ENCODE measurements around the gene XPO6. TPM values are rescaled to one million over a fixed set of nuclear protein-coding genes. Genes with fewer than 3 reads are reported as not detected.

XPO6 gene
- total and polyA plus RNA-seq, 3 donors from 2014 or later: 216 to 283 (median 238) TPM

- no peaks in the 10 kb centered on the region for H3K4me1 ChIP-seq
- H3K27me3 ChIP-seq: no peaks in the 10 kb centered on the region
- WGBS, 2 donors: 88 to 94% methylated on average over 5 to 7 of the region's 7 CpGs
- no peaks in the 10 kb centered on the region for H3K9me3 ChIP-seq
- no peak overlapping the region for H3K27ac ChIP-seq
- no peak for DNase-seq
- intact Hi-C loops (cut with DNase I; ENCODE audit: low total_unique reads): no loop called here
- H3K36me3 ChIP-seq (ENCODE audit: low read depth, missing control alignments): no peaks in the 10 kb centered on the region
- H3K4me3 ChIP-seq: no peak overlapping the region
- TF ChIP-seq CTCF (IDR thresholded peaks at IDR 0.05): no peak
- TF ChIP-seq POLR2A (IDR thresholded peaks at IDR 0.05): no peak
Measured at GRCh38 chr16:28087675-28088300, 124.0 kb downstream of the XPO6 start.

- Histone ChIP-seq H3K4me3 (no peak overlapping the region), H3K27me3 (no peaks in the 10 kb centered on the region), H3K4me1 (no peaks in the 10 kb centered on the region), H3K9me3 (no peaks in the 10 kb centered on the region), H3K27ac (no peak overlapping the region), H3K36me3 (ENCODE audit: low read depth, missing control alignments) (no peaks in the 10 kb centered on the region)
- intact Hi-C loops (cut with DNase I; ENCODE audit: low total_unique reads): no loop called here
- no peak for TF ChIP-seq POLR2A (IDR thresholded peaks at IDR 0.05)
- TF ChIP-seq CTCF (IDR thresholded peaks at IDR 0.05): no peak
- WGBS, 2 donors: 81 to 92% methylated on average over 5 to 8 of the region's 8 CpGs
- DNase-seq: no peak
Measured at GRCh38 chr16:28087140-28087660, 124.6 kb downstream of the XPO6 start.

- TF ChIP-seq POLR2A (IDR thresholded peaks at IDR 0.05): no peak
- TF ChIP-seq CTCF (IDR thresholded peaks at IDR 0.05): no peak
- DNase-seq: no peak
- Histone ChIP-seq H3K27me3 (no peaks in the 10 kb centered on the region), H3K4me3 (no peak overlapping the region), H3K36me3 (ENCODE audit: low read depth, missing control alignments) (no peaks in the 10 kb centered on the region), H3K4me1 (no peaks in the 10 kb centered on the region), H3K9me3 (no peaks in the 10 kb centered on the region), H3K27ac (no peak overlapping the region)
- 82 to 89% methylated on average over 15 to 21 of the region's 21 CpGs for WGBS, 2 donors
- intact Hi-C loops (cut with DNase I; ENCODE audit: low total_unique reads): no loop called here
Measured at GRCh38 chr16:28086186-28087139, 125.3 kb downstream of the XPO6 start.

- no peaks in the 10 kb centered on the region for H3K36me3 ChIP-seq (ENCODE audit: low read depth, missing control alignments)
- intact Hi-C loops (cut with DNase I; ENCODE audit: low total_unique reads): no loop called here
Measured at GRCh38 chr16:28085389-28086171, 126.2 kb downstream of the XPO6 start.

More at GRCh38 chr16:28085389-28086171, 126.2 kb downstream of the XPO6 start:
- Histone ChIP-seq H3K27me3 (no peaks in the 10 kb centered on the region), H3K9me3 (no peaks in the 10 kb centered on the region), H3K4me1 (no peaks in the 10 kb centered on the region), H3K27ac (no peak overlapping the region), H3K4me3 (no peak overlapping the region)
- no peak for DNase-seq
- TF ChIP-seq CTCF (IDR thresholded peaks at IDR 0.05): no peak
- TF ChIP-seq POLR2A (IDR thresholded peaks at IDR 0.05): no peak
- WGBS, 2 donors: 68 to 69% methylated on average over 10 to 12 of the region's 12 CpGs

Measured in testis (tissue), 3 donors.